HEK293T (cell line): Measurements from ENCODE around the gene ZNF346.

Experiments used
- CTCF ChIA-PET: fragments of 350-600 bp; formaldehyde crosslinking; extraction: SDS; loops from one replicate; lab custom pipeline; 2021; ENCODE audit warnings: antibody characterized with exemption, inconsistent platforms; lab: Yijun Ruan, JAX
- POLR2A ChIA-PET: fragments of 350-600 bp; formaldehyde crosslinking; extraction: SDS; loops from one replicate; lab custom pipeline; 2020; ENCODE audit warnings: antibody characterized with exemption, inconsistent platforms; lab: Yijun Ruan, JAX
- DNase-seq: peaks from one replicate; pipeline ENCODE4 v3.0.0; 2012; ENCODE audit warnings: mixed read lengths; ENCODE audit errors: extremely low spot score
- ARNT ChIP-seq: fragments of 450-650 bp; IDR thresholded peaks from 2 replicates; pipeline ENCODE4 v1.6.1; 2017; ENCODE audit warnings: mild to moderate bottlenecking
- BHLHE40 ChIP-seq: fragments of 450-650 bp; IDR thresholded peaks from 2 replicates; pipeline ENCODE4 v1.6.1; 2016; ENCODE audit warnings: mild to moderate bottlenecking, moderate library complexity, borderline replicate concordance
- CTBP1 ChIP-seq: fragments of 450-650 bp; IDR thresholded peaks from 2 replicates; pipeline ENCODE4 v1.6.1; 2016; ENCODE audit warnings: borderline replicate concordance
- ELF4 ChIP-seq: fragments of 450-650 bp; IDR thresholded peaks from 2 replicates; pipeline ENCODE4 v1.6.1; 2017; ENCODE audit warnings: antibody characterized with exemption
- FOXA1 ChIP-seq: fragments of 450-650 bp; IDR thresholded peaks from 2 replicates; pipeline ENCODE4 v1.6.1; 2016; ENCODE audit warnings: mild to moderate bottlenecking
- FOXK2 ChIP-seq: fragments of 450-650 bp; IDR thresholded peaks from 2 replicates; pipeline ENCODE4 v1.6.1; 2016; ENCODE audit warnings: mild to moderate bottlenecking
- FOXM1 ChIP-seq: fragments of 450-650 bp; IDR thresholded peaks from 2 replicates; pipeline ENCODE4 v1.6.1; 2017; ENCODE audit warnings: mild to moderate bottlenecking, borderline replicate concordance
- HDGF ChIP-seq: fragments of 450-650 bp; IDR thresholded peaks from 2 replicates; pipeline ENCODE4 v1.6.1; 2017; ENCODE audit warnings: antibody characterized with exemption, borderline replicate concordance
- L3MBTL2 ChIP-seq: fragments of 450-650 bp; conservative IDR thresholded peaks from 2 replicates; pipeline ENCODE4 v1.6.1; 2016; ENCODE audit warnings: mild to moderate bottlenecking
- LEF1 ChIP-seq: fragments of 450-650 bp; IDR thresholded peaks from 2 replicates; pipeline ENCODE4 v1.6.1; 2017; ENCODE audit warnings: mild to moderate bottlenecking, borderline replicate concordance
- NFRKB ChIP-seq: fragments of 450-650 bp; IDR thresholded peaks from 2 replicates; pipeline ENCODE4 v1.6.1; 2016; ENCODE audit warnings: mild to moderate bottlenecking, moderate library complexity
- PKNOX1 ChIP-seq: fragments of 450-650 bp; IDR thresholded peaks from 2 replicates; pipeline ENCODE4 v1.6.1; 2016
- SP1 ChIP-seq: fragments of 450-650 bp; IDR thresholded peaks from 2 replicates; pipeline ENCODE4 v1.6.1; 2017
- SUZ12 ChIP-seq: fragments of 450-650 bp; IDR thresholded peaks from 2 replicates; pipeline ENCODE4 v1.6.1; 2016; ENCODE audit warnings: mild to moderate bottlenecking
- TARDBP ChIP-seq: fragments of 450-650 bp; IDR thresholded peaks from 2 replicates; pipeline ENCODE4 v1.6.1; 2016
- ZNF384 ChIP-seq: fragments of 450-650 bp; IDR thresholded peaks from 2 replicates; pipeline ENCODE4 v1.6.1; 2016

ZNF346 gene

GRCh38 chr5:177099422-177100093 is 77.1 kb downstream of the ZNF346 start:
- CTCF ChIA-PET, result interaction anchor here (2.1 kb wide), 1 partner anchor 13 kb away, joined by 5 read pairs; no protein-coding TSS in a partner anchor
- TF ChIP-seq NFRKB (no peak), HDGF (no peak), SP1 (no peak), SUZ12 (no peak), ARNT (no peak), PKNOX1 (no peak), TARDBP (no peak), CTBP1 (no peak), FOXM1 (no peak), BHLHE40 (no peak), LEF1 (no peak), FOXA1 (no peak), ELF4 (no peak), ZNF384 (no peak), L3MBTL2 (no peak), FOXK2 (no peak)
- DNase-seq, result no peak
- POLR2A ChIA-PET, result no interaction called here

GRCh38 chr5:177100714-177101121 is 78.2 kb downstream of the ZNF346 start:
- TF ChIP-seq FOXA1, result no peak
- TF ChIP-seq LEF1, result no peak
- ChIA-PET CTCF (interaction anchor here (2.1 kb wide), 1 partner anchor 11 kb away, joined by 5 read pairs; no protein-coding TSS in a partner anchor), POLR2A (interaction anchor here (0.9 kb wide), 1 partner anchor 11 kb away, joined by 3 read pairs; no protein-coding TSS in a partner anchor)
- DNase-seq, result no peak

GRCh38 chr5:177103523-177104253 is 81.2 kb downstream of the ZNF346 start:
- CTCF ChIA-PET, result no interaction called here
- DNase-seq, result no peak
- POLR2A ChIA-PET, result no interaction called here

GRCh38 chr5:177105691-177106476 is 83.4 kb downstream of the ZNF346 start:
- no peak for DNase-seq
- ChIA-PET CTCF (interaction anchor here (1.5 kb wide), 1 partner anchor 34 kb away, joined by 3 read pairs; no protein-coding TSS in a partner anchor), POLR2A (no interaction called here)
- TF ChIP-seq NFRKB, result no peak

More at GRCh38 chr5:177103523-177104253, 81.2 kb downstream of the ZNF346 start:
- TF ChIP-seq ZNF384, result no peak

- ChIA-PET CTCF (interaction anchor here (0.6 to 1.0 kb wide), 2 partner anchors 15 to 447 kb away, joined by 3 to 6 read pairs; no protein-coding TSS in a partner anchor), POLR2A (no interaction called here)
- TF ChIP-seq FOXA1, result no peak
- TF ChIP-seq ARNT, result no peak
- TF ChIP-seq CTBP1, result no peak
- no peak for TF ChIP-seq ZNF384
- no peak for TF ChIP-seq HDGF
- no peak for TF ChIP-seq L3MBTL2
- no peak for TF ChIP-seq FOXK2
- TF ChIP-seq NFRKB, result no peak
- TF ChIP-seq ELF4, result no peak
- TF ChIP-seq SUZ12, result no peak
- DNase-seq, result no peak
These were observed 84.7 kb downstream of the ZNF346 start for GRCh38 chr5:177107159-177107558.

- CTCF ChIA-PET, result interaction anchor here (1.2 to 6.5 kb wide), 4 partner anchors 38 to 449 kb away, joined by 4 to 71 read pairs (median 10); no protein-coding TSS in a partner anchor
These were observed 87.3 kb downstream of the ZNF346 start for GRCh38 chr5:177109810-177110209.

GRCh38 chr5:177111720-177112394 is 89.4 kb downstream of the ZNF346 start:
- TF ChIP-seq LEF1 (no peak), CTBP1 (no peak), TARDBP (no peak)
- POLR2A ChIA-PET, result interaction anchor here (0.7 to 1.0 kb wide), 3 partner anchors 11 to 201 kb away, joined by 3 to 6 read pairs (median 3); no protein-coding TSS in a partner anchor
- peak; percentile 89 for DNase-seq
- CTCF ChIA-PET, result interaction anchor here (0.5 to 6.5 kb wide), 21 partner anchors 9 to 817 kb away, joined by 3 to 71 read pairs (median 4); partner anchors contain the start of gene FGFR4

More at GRCh38 chr5:177109810-177110209, 87.3 kb downstream of the ZNF346 start:
- POLR2A ChIA-PET, result no interaction called here
- TF ChIP-seq L3MBTL2 (no peak), BHLHE40 (no peak), CTBP1 (no peak), ZNF384 (no peak), ELF4 (no peak), TARDBP (no peak)
- DNase-seq, result no peak
